HG02943 (cell line): ENCODE data around the gene CCDC78.

ENCODE experiments used
- ATAC-seq: cut with Tn5 transposase; IDR thresholded peaks from one replicate; pipeline ENCODE4 v1.9.1; 2021; ENCODE audit warnings: mild to moderate bottlenecking, low read depth, moderate library complexity; ENCODE audit not compliant: unreplicated experiment

CCDC78 gene

DNA sequence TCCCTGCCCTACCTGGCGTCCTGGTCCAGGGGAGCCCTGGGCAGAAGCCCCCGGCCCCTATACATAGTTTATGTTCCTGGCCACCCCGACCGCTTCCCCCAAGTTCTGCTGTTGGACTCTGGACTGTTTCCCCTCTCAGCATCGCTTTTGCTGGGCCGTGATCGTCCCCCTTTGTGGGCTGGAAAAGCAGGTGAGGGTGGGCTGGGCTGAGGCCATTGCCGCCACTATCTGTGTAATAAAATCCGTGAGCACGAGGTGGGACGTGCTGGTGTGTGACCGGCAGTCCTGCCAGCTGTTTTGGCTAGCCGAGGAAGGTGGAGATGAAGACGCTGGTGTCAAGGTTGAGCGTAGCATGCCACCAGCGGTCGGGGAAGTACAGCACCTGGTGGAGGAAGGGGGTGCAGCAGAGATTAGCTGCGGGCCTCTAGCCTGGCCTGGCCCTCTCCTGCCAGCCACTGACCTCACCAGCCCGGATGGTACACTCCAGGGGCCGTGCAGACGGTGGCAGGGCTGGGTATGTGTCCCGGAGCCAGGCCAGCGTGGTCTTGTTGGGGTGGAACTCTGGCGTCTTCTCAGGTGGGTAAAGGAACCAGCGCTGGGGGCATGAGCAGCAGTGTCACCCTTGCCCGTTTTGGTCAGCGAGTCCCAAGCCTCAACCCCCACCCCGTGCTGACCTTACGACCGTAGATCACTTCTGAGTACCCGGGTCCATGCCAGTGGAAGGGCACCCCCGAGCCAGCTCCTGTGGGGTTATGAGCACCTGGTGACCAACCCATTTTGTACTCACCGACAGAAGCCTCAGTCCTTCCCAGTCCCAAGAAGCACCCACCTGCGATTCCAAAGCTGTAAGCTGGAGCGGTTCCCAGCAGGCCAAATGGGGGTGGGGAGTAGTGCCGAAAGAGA is 43.5 kb downstream of the CCDC78 start:
- no peak for ATAC-seq

DNA sequence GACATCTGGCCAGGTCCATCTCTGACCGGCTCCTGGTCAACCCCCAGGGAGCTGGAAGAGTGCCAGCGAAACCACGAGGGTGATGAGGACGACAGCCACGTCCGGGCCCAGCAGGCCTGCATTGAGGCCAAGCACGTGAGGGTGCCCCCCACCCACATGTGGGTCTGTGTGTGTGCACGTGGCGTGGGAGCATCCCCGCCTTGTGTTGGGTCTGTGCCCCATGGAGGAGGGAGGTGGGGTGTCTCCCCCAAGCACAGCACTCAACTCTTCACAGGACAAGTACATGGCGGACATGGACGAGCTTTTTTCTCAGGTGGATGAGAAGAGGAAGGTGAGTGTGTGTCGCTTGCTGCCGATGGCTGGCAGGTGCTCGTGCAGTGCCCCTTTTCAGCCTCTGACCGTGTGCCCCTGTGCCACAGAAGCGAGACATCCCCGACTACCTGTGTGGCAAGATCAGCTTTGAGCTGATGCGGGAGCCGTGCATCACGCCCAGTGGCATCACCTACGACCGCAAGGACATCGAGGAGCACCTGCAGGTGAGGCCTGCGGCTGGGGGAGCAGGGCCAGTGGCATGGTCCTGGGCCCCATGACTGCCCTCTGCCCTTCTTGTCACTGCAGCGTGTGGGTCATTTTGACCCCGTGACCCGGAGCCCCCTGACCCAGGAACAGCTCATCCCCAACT is 44.4 kb downstream of the CCDC78 start:
- ATAC-seq: no peak

DNA sequence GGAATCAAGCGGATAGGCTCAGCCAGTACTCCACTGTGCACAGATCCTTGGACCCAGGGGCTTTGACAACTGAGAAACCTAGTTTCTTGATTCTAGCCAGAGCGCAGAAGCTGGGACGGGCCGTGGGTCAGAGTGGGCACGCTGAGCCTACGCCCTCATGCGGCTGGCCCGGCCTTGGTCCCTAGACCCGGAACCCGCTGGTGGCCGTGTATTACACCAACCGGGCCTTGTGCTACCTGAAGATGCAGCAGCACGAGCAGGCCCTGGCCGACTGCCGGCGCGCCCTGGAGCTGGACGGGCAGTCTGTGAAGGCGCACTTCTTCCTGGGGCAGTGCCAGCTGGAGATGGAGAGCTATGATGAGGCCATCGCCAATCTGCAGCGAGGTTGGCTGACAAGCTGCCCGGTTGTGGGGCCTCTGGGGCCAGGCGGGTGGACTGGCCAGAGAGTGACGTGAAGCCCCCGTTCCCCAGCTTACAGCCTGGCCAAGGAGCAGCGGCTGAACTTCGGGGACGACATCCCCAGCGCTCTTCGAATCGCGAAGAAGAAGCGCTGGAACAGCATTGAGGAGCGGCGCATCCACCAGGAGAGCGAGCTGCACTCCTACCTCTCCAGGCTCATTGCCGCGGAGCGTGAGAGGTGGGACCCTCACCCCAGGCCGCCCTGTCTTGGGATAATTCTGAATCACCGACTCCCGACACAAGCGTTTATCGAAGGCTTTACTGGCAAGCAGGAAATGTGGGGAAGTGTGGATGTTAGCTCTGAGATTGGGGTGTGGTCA is 45.1 kb downstream of the CCDC78 start:
- ATAC-seq: no peak

DNA sequence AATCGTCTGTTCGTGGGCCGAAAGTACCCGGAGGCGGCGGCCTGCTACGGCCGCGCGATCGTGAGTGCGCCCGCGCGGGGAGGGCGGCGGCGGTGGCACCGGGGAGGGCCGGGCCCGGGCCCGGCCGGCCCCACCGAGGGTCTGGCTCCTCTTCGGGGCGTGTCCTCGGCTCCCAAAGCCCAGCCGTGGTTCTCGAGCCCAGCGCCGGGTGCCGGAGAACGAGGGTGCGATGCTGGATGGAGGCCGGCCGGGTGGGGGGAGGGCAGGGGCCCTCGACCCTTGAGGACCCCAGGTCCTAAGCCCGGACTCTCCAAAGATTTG is 45.7 kb downstream of the CCDC78 start:
- no peak for ATAC-seq

DNA sequence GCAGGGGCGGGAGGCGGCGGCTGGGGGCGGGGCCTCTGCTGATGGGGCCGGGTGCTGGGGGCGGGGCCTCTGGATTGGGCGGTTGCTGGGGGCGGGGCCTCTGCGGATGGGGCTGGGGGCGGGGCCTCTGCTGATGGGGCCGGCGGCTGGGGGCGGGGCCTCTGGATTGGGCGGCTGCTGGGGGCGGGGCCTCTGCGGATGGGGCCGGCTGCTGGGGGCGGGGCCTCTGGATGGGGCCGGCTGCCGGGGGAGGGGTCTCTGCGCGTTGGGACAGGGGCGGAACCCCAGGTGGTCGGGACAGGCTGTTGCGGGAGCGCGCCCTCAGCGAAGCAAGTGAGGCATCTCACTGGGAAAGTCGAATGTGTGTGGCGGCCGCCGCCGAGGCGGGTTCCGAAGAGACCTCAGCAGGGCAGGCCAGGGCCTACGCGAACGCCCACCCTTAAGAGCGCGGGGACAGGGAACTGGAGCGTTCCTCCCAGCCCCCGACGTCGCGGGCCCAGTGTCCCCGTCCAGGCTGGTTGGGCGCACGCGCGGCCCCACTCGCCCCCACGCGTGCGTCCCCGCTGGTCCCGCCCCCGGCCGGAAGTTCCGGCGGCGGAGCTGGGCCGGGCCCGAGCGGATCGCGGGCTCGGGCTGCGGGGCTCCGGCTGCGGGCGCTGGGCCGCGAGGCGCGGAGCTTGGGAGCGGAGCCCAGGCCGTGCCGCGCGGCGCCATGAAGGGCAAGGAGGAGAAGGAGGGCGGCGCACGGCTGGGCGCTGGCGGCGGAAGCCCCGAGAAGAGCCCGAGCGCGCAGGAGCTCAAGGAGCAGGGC is 46.2 kb downstream of the CCDC78 start, which contains the start of gene STUB1:
Gene STUB1 (plus strand): TSS at position 597 of the 811 bp plus-strand sequence. CDS start 116 bp downstream, at position 713.
- ATAC-seq: peak; percentile 35

DNA sequence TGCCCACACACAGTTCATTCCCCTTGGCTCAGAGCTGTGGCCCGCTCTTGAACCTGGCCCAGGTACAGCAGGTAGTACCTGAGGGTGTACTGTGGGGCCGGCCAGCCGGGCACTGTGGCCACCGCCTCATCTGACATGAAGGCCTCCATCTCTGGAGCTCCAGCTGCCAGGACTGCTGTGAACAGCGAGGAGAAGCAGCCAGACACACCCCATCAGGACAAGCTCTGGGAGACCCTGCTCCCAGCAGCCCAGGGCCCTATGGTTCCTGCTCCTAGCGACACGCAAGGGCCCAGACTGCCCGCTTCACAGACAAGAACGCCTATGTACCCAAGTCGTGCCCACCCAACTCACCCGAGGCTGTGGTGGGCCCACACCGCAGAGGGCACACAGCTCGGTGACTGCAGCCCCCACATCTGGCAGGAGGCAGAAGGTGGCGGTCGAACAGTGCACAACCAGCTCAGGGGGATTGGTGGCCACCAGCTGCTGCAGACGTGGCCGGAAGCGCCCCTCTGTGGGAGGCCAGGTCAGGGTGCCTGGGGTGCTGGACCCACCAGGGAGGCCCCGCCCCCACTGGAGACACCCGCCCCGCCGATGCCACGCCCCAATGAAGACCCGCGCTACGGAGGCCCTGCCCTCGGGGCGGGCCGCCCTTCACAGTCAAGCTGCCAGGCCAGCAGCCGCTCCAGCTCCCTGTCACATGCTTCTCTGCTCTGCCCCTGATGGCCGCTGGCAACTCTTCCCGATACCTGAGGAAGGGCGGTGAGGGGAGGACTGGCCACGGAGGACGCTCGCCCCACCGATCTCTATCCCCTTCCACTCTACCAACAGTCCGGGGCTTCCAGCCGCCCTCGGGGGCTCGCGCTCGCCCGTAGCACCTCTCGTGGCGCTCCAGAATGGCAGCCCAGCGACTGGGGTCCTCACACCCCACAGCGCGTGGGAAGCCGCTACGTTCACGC is 47.1 kb downstream of the CCDC78 start:
- ATAC-seq: no peak

DNA sequence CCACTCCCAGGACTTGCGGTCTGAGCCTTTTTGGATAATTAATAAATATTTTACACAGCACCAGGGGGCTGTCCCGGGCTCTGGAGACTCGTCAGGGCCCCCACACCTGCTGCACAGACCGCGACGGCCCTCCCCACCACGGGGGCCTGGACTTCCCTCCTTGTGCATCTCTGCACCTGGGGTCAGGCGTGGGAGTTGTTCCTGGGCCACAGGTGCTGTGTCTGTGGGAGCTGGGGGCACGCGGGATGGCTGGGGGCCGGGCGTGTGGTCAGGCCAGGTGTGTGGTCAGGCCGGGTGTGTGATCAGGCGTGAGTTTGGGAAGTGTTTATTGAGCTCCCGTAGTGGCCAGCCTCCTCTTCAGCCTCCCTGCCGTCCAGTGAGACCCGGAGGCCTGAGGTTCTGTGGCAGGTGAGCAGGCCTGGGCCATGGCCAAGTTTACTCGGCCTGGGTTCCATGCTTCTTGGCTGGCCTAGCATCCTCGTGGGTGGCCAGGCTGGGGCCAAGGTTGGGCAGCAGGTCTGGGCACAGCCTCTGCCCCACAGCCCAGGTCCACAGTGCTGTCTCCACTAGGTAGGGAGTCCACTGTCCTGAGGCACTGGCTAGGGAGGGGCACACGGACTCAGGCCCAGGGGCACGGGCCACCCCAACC is 47.9 kb downstream of the CCDC78 start:
- no peak for ATAC-seq

DNA sequence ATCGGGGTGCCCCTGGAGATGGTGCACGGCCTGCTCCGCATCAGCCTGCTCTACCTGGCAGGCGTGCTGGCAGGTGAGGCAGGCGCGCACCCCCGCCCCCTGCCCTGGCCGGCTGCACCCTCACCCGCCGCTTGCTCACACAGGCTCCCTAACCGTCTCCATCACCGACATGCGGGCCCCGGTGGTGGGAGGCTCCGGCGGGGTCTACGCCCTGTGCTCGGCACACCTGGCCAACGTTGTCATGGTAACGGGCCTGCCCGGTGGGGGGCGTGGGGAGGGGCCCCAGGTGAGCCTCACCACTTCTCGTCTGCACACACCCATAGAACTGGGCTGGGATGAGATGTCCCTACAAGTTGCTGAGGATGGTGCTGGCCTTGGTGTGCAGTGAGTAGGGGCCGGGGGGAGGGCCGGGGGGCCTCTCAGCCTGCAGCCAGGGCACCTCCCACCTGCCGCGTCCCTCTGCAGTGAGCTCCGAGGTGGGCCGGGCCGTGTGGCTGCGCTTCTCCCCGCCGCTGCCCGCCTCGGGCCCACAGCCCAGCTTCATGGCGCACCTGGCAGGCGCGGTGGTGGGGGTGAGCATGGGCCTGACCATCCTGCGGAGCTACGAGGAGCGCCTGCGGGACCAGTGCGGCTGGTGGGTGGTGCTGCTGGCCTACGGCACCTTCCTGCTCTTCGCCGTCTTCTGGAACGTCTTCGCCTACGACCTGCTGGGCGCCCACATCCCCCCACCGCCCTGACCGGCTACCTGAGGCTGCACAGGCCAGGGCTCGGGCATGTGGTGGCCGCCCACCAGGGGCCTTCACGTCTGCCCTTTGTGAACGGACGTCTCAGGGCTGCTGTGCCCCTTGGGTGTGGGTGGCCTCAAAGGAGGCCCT is 48.7 kb downstream of the CCDC78 start:
- ATAC-seq: no peak

DNA sequence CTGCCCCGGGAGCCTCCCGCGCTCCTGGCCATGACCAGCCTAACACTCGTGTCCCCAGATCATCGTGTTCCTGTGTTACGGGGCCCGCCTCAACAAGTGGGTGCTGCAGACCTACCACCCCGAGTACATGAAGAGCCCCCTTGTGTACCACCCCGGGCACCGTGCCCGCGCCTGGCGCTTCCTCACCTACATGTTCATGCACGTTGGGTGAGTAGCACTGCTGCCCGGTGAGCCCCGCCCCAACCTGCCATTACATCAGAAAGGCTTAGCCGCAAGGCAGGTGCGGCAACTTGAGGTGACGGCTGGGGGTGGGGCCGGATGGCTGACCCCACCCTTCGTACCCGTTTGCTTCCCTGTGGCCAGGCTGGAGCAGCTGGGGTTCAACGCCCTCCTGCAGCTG is 49.3 kb downstream of the CCDC78 start:
- no peak for ATAC-seq

DNA sequence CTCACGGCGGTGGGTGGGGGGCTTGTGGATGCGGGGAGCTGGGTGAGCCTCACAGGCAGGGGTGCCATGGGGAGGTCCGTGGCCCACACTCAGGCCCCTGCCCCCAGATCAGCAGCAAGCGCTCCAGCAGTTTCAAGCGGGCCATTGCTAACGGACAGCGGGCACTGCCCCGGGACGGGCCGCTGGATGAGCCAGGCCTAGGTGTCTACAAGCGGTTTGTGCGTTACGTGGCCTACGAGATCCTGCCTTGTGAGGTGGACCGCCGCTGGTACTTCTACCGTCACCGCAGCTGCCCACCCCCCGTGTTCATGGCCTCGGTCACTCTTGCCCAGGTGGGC is 49.7 kb downstream of the CCDC78 start:
- no peak for ATAC-seq

DNA sequence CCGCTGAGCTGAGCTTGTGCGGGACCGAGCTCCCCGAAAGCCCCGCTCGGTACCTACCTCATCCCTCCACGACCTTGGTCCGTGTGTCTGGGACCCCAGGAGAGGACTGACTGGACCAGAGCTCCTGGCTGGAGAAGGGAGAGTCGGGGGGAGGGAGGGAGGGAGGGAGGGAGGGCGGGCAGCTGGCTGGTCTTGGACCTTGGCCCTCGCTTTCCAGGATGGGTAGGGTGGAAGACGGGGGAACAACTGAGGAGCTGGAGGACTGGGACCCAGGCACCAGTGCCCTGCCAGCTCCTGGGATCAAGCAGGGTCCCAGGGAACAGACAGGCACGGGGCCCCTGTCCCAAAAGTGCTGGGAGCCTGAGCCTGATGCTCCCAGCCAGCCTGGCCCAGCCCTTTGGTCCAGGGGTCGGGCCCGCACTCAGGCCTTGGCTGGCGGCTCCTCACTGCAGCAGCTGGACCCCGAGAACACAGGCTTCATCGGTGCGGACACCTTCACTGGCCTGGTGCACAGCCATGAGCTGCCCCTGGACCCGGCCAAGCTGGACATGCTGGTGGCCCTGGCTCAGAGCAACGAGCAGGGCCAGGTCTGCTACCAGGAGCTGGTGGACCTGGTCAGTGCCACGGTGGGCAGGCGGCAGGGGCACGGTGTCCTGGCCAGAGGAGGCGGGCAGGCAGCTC is 50.2 kb downstream of the CCDC78 start:
- ATAC-seq: no peak

DNA sequence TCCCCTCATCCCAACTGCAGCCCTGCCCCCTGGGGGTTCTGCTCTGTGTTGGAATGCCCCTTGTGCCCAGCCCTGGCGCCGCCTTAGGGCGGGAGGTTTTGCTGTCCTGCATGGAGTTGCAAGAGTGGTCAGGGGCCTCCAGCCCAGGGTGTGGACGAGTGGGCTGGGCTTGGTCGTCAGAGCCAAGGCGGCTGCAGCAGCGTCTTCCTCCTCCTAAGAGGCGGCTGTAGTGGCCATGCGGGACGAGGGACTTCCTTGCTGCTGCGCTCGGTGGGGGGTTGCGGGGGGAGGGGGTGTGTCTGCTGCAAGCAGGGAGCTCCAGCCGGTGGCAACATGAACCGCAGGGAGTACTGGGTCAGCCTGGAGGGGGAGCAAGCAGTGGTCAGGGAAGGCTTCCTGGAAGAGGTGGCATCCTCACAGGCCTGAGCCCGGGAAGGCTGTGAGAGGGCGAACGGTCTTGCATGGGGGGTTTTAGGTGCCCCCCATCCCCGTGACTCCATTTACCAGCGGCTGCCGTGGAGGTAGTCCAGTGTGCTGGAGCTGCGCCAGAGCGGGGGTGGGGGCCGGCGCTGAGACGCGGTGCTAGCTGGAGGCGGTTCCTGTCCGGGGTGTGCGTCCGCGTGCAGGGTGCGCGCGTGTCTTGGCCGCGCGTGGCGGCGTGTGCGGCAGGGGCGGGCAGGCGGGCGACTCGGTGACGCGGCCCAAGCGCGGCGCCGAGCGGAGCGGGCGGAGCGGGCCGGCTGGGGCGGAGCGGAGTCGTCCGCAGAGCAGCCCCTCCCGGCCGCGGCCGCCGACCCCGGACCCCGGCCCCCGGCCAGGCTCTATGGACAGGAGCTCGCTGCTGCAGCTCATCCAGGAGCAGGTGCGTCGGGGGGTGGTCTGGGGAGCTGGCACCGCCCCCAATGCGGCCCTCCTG is 51.0 kb downstream of the CCDC78 start, which contains the start of gene RHBDL1:
Gene RHBDL1 (plus strand): TSS at position 704 of the 916 bp plus-strand sequence. CDS start 120 bp downstream, at position 824.
- no peak for ATAC-seq

DNA sequence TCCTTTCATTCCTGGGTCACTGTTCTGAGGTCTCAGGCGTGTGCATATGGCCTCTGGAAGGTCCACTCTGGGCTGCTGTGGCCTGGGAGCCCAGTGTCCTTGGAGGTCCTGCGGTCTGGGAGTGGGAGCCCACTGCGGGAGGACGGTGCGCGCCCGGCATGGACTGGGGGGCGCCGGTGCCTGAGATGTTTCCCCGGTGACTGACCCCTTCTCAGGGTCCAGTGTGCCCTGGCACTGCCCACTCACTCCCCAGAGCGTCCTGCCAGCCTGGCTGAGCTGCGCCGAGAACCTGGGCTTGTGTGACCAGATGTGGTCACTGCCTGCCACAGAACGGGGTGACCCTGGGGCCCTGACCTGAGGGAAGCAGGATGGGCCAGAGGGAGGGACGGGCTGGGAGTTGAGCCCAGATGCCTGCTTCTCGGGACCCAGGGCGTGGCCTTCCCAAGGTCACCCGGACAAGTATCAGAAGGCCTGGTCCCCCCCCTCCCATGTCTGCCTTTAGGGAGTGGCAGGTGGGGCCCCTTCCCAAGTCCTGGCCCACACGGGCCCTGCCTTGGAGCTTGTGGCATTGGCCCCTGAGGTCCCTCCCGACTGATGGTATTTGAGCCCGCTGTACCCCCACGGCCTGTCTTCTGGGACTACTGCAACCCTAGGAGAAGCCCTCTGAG is 51.9 kb downstream of the CCDC78 start:
- ATAC-seq: no peak

DNA sequence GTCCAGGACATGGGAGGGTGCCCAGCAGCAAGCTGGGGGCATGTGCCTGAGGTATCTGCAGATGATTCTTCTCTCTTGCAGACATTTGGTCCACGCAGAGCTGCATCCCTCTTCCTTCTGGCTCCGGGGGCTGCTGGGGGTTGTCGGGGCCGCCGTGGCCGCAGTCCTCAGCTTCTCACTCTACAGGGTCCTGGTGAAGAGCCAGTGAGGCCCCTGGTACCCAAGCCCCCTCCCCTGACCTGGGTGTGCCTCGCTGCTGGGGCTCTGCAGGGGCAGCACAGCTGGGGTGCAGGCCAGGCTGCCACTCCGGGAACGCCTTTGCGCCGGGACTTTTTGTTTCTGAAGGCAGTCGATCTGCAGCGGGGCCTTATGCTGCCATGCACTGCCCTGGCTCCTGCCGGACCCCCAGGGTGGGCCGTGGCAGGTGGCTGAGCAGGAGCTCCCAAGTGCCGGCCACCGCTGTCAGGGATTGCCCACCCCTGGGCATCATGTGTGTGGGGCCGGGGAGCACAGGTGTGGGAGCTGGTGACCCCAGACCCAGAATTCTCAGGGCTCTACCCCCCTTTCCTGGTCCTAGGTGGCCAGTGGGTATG is 52.7 kb downstream of the CCDC78 start:
- no peak for ATAC-seq

DNA sequence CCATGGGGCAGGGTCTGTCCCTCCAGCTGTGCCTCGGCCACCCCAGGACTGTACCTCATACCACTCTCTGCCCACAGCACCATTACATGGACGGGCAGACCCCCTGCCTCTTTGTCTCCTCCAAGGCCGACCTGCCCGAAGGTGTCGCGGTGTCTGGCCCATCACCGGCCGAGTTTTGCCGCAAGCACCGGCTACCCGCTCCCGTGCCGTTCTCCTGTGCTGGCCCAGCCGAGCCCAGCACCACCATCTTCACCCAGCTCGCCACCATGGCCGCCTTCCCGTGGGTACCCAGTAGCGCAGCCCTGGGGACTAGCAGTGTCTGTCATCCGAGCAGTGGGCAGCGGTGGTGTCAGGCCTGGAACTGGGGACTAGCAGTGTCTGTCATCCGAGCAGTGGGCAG is 53.4 kb downstream of the CCDC78 start:
- ATAC-seq: no peak
